Endothelial cell of umbilical vein (primary cell): Measurements from ENCODE around the gene CMTR2. TPM values are rescaled to one million over a fixed set of nuclear protein-coding genes. Genes with fewer than 3 reads are reported as not detected.

Experiments used
- BruUV-seq: library from RNA; stranded (reverse); fragments of 400-500 nt; replicated peaks from 2 replicates; lab custom pipeline; 2021; lab: Mats Ljungman, UMichigan
- CTCF ChIA-PET: fragments of 300-600, 350-600 bp; sonication (Branson Sonifier 250); formaldehyde crosslinking; loops from one replicate; lab custom pipeline; 2021; ENCODE audit warnings: antibody characterized with exemption, inconsistent platforms; lab: Charles Lee
- POLR2A ChIA-PET: fragments of 300-600, 350-600 bp; sonication (Branson Sonifier 250); formaldehyde crosslinking; loops from one replicate; lab custom pipeline; 2021; ENCODE audit warnings: antibody characterized with exemption, inconsistent platforms; lab: Charles Lee
- DNase-seq: peaks from one replicate; pipeline ENCODE4 v3.0.0-alpha.2; 2011; ENCODE audit warnings: low read depth, low spot score
- FAIRE-seq: peaks from 2 replicates; lab custom pipeline; 2011; peaks lifted over from hg19 to GRCh38; lab: Jason Lieb, UNC
- H2AFZ ChIP-seq: 2 replicates; pipeline ENCODE4 v1.6.0; 2012; ENCODE audit warnings: low read depth, low read length, control low read depth, inconsistent platforms
- H3K27ac ChIP-seq: 2 replicates; pipeline ENCODE4 v1.5.1; 2011; ENCODE audit warnings: low read depth, mild to moderate bottlenecking, control low read depth, low read length, moderate library complexity; ENCODE audit not compliant: insufficient read depth
- H3K27me3 ChIP-seq, 2 experiments: 2 replicates each; pipeline versions ENCODE4 v1.6.0 to v1.6.1; 2011; ENCODE audit warnings: low read length in 2 of 2, mixed read lengths in 1 of 2; ENCODE audit not compliant: control insufficient read depth in 2 of 2, insufficient read depth in 2 of 2
- H3K36me3 ChIP-seq, 2 experiments: 2 replicates in 1 of 2; 3 replicates in 1 of 2; pipeline ENCODE4 v1.5.1; 2011; ENCODE audit warnings: low read length in 2 of 2, mild to moderate bottlenecking in 1 of 2, moderate library complexity in 1 of 2; ENCODE audit not compliant: control insufficient read depth in 2 of 2, insufficient read depth in 2 of 2; ENCODE audit errors: extremely low read depth in 1 of 2
- H3K4me1 ChIP-seq: 3 replicates; pipeline ENCODE4 v1.5.1; 2011; ENCODE audit warnings: mild to moderate bottlenecking, low read length; ENCODE audit not compliant: control insufficient read depth, insufficient read depth; ENCODE audit errors: extremely low read depth
- H3K4me2 ChIP-seq: 2 replicates; pipeline ENCODE4 v1.6.1; 2011; ENCODE audit warnings: low read length, control low read depth, mixed read lengths; ENCODE audit not compliant: insufficient read depth
- H3K4me3 ChIP-seq, 3 experiments: fragments of 200-600 bp in 1 of 3; sonication (generic), shearing (Covaris generic) in 1 of 3; replicated peaks in 1 of 3; 2 replicates each; pipeline ENCODE4 v1.5.1; 2011 to 2016; ENCODE audit warnings: control low read depth in 3 of 3, low read length in 3 of 3, mild to moderate bottlenecking in 2 of 3, inconsistent platforms in 1 of 3, low read depth in 1 of 3, moderate library complexity in 1 of 3; ENCODE audit not compliant: insufficient read depth in 1 of 3
- H3K79me2 ChIP-seq: 2 replicates; pipeline ENCODE4 v1.6.0; 2012; ENCODE audit warnings: low read length, inconsistent platforms; ENCODE audit not compliant: control insufficient read depth, insufficient read depth
- H3K9ac ChIP-seq: replicated peaks from 2 replicates; pipeline ENCODE3; 2011; ENCODE audit warnings: low read length, control low read depth; ENCODE audit not compliant: insufficient read depth; ENCODE audit errors: extremely low read depth
- H3K9me1 ChIP-seq: replicated peaks from 3 replicates; pipeline ENCODE4 v1.6.0; 2011; ENCODE audit warnings: mild to moderate bottlenecking, low read length; ENCODE audit not compliant: control insufficient read depth, insufficient read depth; ENCODE audit errors: extremely low read depth
- H3K9me3 ChIP-seq: replicated peaks from 2 replicates; pipeline ENCODE4 v1.5.1; 2012; ENCODE audit warnings: low read length, inconsistent platforms; ENCODE audit not compliant: control insufficient read depth, insufficient read depth
- H4K20me1 ChIP-seq: replicated peaks from 2 replicates; pipeline ENCODE3; 2011; ENCODE audit warnings: mild to moderate bottlenecking, low read length; ENCODE audit not compliant: control insufficient read depth, insufficient read depth; ENCODE audit errors: extremely low read depth
- EZH2 ChIP-seq: IDR thresholded peaks from 2 replicates; pipeline ENCODE4 v1.6.1; 2012; ENCODE audit warnings: borderline replicate concordance, low read depth, mild to moderate bottlenecking, moderate library complexity, low read length, inconsistent platforms; ENCODE audit not compliant: severe bottlenecking
- FOS ChIP-seq: IDR thresholded peaks from 2 replicates; pipeline ENCODE4 v1.6.1; 2011; ENCODE audit warnings: mild to moderate bottlenecking, low read length, moderate library complexity, borderline replicate concordance; ENCODE audit not compliant: insufficient read depth
- GATA2 ChIP-seq: IDR thresholded peaks from 2 replicates; pipeline ENCODE4 v1.7.0; 2011; ENCODE audit warnings: low read depth, mild to moderate bottlenecking, moderate library complexity, mixed read lengths, low read length; ENCODE audit not compliant: insufficient read length, insufficient read depth
- JUN ChIP-seq: IDR thresholded peaks from 2 replicates; pipeline ENCODE4 v1.6.1; 2011; ENCODE audit warnings: borderline replicate concordance, low read depth; ENCODE audit not compliant: insufficient read length, insufficient read depth
- MYC ChIP-seq: IDR thresholded peaks from one replicate; pipeline ENCODE4 v1.6.1; 2011; ENCODE audit warnings: mild to moderate bottlenecking, low read depth, low read length
- POLR2A ChIP-seq: IDR thresholded peaks from 2 replicates; pipeline ENCODE4 v1.6.1; 2012; ENCODE audit warnings: low read depth, mild to moderate bottlenecking, control low read depth, low read length
- POLR2AphosphoS5 ChIP-seq: IDR thresholded peaks from 2 replicates; pipeline ENCODE4 v1.6.1; 2012; ENCODE audit warnings: low read depth, mild to moderate bottlenecking, control low read depth, low read length, moderate library complexity; ENCODE audit not compliant: insufficient read depth
- dilution Hi-C: fragments of 300-500 bp; cut with MboI; formaldehyde crosslinking; loops from one replicate; pipeline ENCODE4 v1.15.0; 2019; ENCODE audit warnings: low sequenced_read_pairs; ENCODE audit not compliant: extremely low pct_ligation_motif_present
- intact Hi-C: fragments of 100-400 bp; cut with micrococcal nuclease; formaldehyde crosslinking; loops from one replicate; pipeline ENCODE4 v1.10.0; 2022
- polyA plus RNA-seq, 4 experiments: library from polyadenylated mRNA; depleted of rRNA in 3 of 4; stranded (reverse) in 3 of 4; unstranded in 1 of 4; fragments of >200 nt; gene quantifications; 2 replicates each; pipeline versions ENCODE4 v1.2.1 to v1.2.3, GENCODE V29; 2011 to 2012; ENCODE audit warnings: missing spikeins in 1 of 4
- total RNA-seq: library from RNA; stranded (reverse); gene quantifications from 2 replicates; pipeline ENCODE4 v1.2.3, GENCODE V29; 2021
- TF ChIP-seq, protein P1 (sequence below): IDR thresholded peaks from 2 replicates; pipeline ENCODE4 v1.6.1; 2011; ENCODE audit not compliant: insufficient read depth, insufficient read length
- TF ChIP-seq, protein P2 (sequence below), 2 donors: IDR thresholded peaks; 1 replicate in 1 of 2; 2 replicates in 1 of 2; pipeline ENCODE4 v1.5.1; 2011; ENCODE audit warnings: low read length in 2 of 2, mild to moderate bottlenecking in 2 of 2, moderate library complexity in 2 of 2, control low read depth in 1 of 2, inconsistent platforms in 1 of 2, low read depth in 1 of 2; ENCODE audit not compliant: insufficient read depth in 1 of 2; ENCODE audit errors: extremely low read depth in 1 of 2

CMTR2 gene
- total and polyA plus RNA-seq, 2 donors (not counting 3 experiments of a cell fraction or from before 2014, with no cell fraction given): 11.6 to 18.8 TPM

GRCh38 chr16:71338193-71338592 is 49.0 kb upstream of the CMTR2 start:
- Histone ChIP-seq H3K4me3 (no peak overlapping the region), H3K79me2 (no peaks in the 10 kb centered on the region), H3K36me3 (no peaks in the 10 kb centered on the region), H3K9ac (no peak overlapping the region), H4K20me1 (no peaks in the 10 kb centered on the region), H3K4me1 (no peaks in the 10 kb centered on the region), H3K27me3 (no peaks in the 10 kb centered on the region), H3K9me3 (no peaks in the 10 kb centered on the region), H3K9me1 (no peaks in the 10 kb centered on the region), H3K4me2 (no peak overlapping the region), H3K27ac (no peak overlapping the region), H2AFZ (no peak overlapping the region)
- ChIA-PET CTCF (interaction anchor here (6.0 kb wide), 1 partner anchor 26 kb away, joined by 21 read pairs; no protein-coding TSS in a partner anchor), POLR2A (no interaction called here)
- dilution Hi-C loops (no loop called here), intact Hi-C loops (no loop called here)
- DNase-seq: no peak
- BruUV-seq: no TSS peak
- no peak for FAIRE-seq
- TF ChIP-seq GATA2 (no peak), MYC (no peak), POLR2AphosphoS5 (no peak), FOS (no peak), POLR2A (no peak), JUN (no peak), EZH2 (no peak)
- TF ChIP-seq, protein P1, sequence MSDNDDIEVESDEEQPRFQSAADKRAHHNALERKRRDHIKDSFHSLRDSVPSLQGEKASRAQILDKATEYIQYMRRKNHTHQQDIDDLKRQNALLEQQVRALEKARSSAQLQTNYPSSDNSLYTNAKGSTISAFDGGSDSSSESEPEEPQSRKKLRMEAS: no peak
- TF ChIP-seq, protein P2, sequence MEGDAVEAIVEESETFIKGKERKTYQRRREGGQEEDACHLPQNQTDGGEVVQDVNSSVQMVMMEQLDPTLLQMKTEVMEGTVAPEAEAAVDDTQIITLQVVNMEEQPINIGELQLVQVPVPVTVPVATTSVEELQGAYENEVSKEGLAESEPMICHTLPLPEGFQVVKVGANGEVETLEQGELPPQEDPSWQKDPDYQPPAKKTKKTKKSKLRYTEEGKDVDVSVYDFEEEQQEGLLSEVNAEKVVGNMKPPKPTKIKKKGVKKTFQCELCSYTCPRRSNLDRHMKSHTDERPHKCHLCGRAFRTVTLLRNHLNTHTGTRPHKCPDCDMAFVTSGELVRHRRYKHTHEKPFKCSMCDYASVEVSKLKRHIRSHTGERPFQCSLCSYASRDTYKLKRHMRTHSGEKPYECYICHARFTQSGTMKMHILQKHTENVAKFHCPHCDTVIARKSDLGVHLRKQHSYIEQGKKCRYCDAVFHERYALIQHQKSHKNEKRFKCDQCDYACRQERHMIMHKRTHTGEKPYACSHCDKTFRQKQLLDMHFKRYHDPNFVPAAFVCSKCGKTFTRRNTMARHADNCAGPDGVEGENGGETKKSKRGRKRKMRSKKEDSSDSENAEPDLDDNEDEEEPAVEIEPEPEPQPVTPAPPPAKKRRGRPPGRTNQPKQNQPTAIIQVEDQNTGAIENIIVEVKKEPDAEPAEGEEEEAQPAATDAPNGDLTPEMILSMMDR (IDR thresholded peaks at IDR 0.05; ENCODE audit: extremely low read depth in 1 of 2, insufficient read depth in 1 of 2, low read depth in 1 of 2, low read length in 2 of 2): no peak
